Activated CD4-positive, alpha-beta T cell treated with anti-CD3 and anti-CD28 coated beads, Interleukin-2, amount 50 U/mL, for 48 hours (primary cell): ENCODE data around the gene PTPN4.

Source experiments
- DNase-seq, 2 experiments: peaks; one replicate each; pipeline ENCODE4 v3.0.0-alpha.2; 2020

Gene PTPN4

GRCh38 chr2:120032297-120032696 is 272.6 kb downstream of the PTPN4 start:
- DNase-seq = no peak
